Vagina (tissue), 2 donors: ENCODE results near the gene AP1G2. TPM values are rescaled to one million over a fixed set of nuclear protein-coding genes. Genes with fewer than 3 reads are reported as not detected.

ENCODE experiments used
- DNase-seq, 2 donors: peaks; one replicate each; pipeline ENCODE4 v3.0.0-alpha.2; 2017; ENCODE audit errors: extremely low spot score in 2 of 2
- H3K27ac ChIP-seq: fragments of 200-600 bp; sonication (generic); one replicate; pipeline ENCODE4 v1.5.1; 2019
- H3K27me3 ChIP-seq: fragments of 200-600 bp; sonication (generic); one replicate; pipeline ENCODE4 v1.5.1; 2019
- H3K36me3 ChIP-seq, 2 donors: fragments of 200-600 bp; sonication (generic); one replicate each; pipeline ENCODE4 v1.5.1; 2017 to 2019
- H3K4me1 ChIP-seq: fragments of 200-600 bp; sonication (generic); one replicate; pipeline ENCODE4 v1.5.1; 2019
- H3K4me3 ChIP-seq, 2 donors: fragments of 200-600 bp; sonication (generic); 1 replicate in 1 of 2; 2 replicates in 1 of 2; pipeline ENCODE4 v1.5.1; 2016 to 2019
- H3K9me3 ChIP-seq: fragments of 200-600 bp; sonication (generic); one replicate; pipeline ENCODE4 v1.5.1; 2019
- POLR2A ChIP-seq, 2 donors: fragments of 450-650 bp; IDR thresholded peaks; one replicate each; pipeline ENCODE4 v1.6.1; 2017; ENCODE audit warnings: antibody characterized with exemption in 2 of 2, mild to moderate bottlenecking in 2 of 2, moderate library complexity in 2 of 2
- POLR2AphosphoS5 ChIP-seq, 2 donors: sonication (generic); formaldehyde crosslinking; IDR thresholded peaks; one replicate each; pipeline ENCODE4 v1.9.0; 2017; ENCODE audit warnings: antibody characterized with exemption in 2 of 2, mild to moderate bottlenecking in 2 of 2, low read depth in 1 of 2; ENCODE audit not compliant: insufficient read depth in 1 of 2
- intact Hi-C: fragments of 100-400 bp; cut with DNase I; formaldehyde crosslinking; loops from one replicate; pipeline ENCODE4 v1.15.1; 2023
- total RNA-seq: library from RNA; depleted of rRNA; stranded (reverse); fragments of >200 nt; gene quantifications from one replicate; pipeline ENCODE4 v1.2.3, GENCODE V29; 2016
- TF ChIP-seq, protein P1 (sequence below), 3 experiments: fragments of 450-650 bp in 2 of 3; fragments of 200-600 bp in 1 of 3; sonication (generic) in 1 of 3; IDR thresholded peaks; one replicate each; pipeline ENCODE4 v1.5.1; 2017 to 2019; ENCODE audit warnings: antibody characterized with exemption in 3 of 3, mild to moderate bottlenecking in 2 of 3, moderate library complexity in 2 of 3

Gene AP1G2
- total RNA-seq, 1 donor from 2014 or later, result 122 TPM

GRCh38 chr14:23530375-23531055 lies 37.1 kb downstream of the AP1G2 start:
- intact Hi-C loops, result no loop called here
- Histone ChIP-seq H3K9me3 (no peaks in the 10 kb centered on the region), H3K4me1 (no peaks in the 10 kb centered on the region), H3K4me3 (no peak overlapping the region), H3K27ac (no peak overlapping the region), H3K27me3 (no peaks in the 10 kb centered on the region), H3K36me3 (no peaks in the 10 kb centered on the region)
- no peak for DNase-seq
- TF ChIP-seq, protein P1, sequence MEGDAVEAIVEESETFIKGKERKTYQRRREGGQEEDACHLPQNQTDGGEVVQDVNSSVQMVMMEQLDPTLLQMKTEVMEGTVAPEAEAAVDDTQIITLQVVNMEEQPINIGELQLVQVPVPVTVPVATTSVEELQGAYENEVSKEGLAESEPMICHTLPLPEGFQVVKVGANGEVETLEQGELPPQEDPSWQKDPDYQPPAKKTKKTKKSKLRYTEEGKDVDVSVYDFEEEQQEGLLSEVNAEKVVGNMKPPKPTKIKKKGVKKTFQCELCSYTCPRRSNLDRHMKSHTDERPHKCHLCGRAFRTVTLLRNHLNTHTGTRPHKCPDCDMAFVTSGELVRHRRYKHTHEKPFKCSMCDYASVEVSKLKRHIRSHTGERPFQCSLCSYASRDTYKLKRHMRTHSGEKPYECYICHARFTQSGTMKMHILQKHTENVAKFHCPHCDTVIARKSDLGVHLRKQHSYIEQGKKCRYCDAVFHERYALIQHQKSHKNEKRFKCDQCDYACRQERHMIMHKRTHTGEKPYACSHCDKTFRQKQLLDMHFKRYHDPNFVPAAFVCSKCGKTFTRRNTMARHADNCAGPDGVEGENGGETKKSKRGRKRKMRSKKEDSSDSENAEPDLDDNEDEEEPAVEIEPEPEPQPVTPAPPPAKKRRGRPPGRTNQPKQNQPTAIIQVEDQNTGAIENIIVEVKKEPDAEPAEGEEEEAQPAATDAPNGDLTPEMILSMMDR (IDR thresholded peaks at IDR 0.05), result no peak
- TF ChIP-seq POLR2A (IDR thresholded peaks at IDR 0.05), result no peak
- no peak for TF ChIP-seq POLR2AphosphoS5 (IDR thresholded peaks at IDR 0.05; ENCODE audit: insufficient read depth in 1 of 2, low read depth in 1 of 2)

DNA sequence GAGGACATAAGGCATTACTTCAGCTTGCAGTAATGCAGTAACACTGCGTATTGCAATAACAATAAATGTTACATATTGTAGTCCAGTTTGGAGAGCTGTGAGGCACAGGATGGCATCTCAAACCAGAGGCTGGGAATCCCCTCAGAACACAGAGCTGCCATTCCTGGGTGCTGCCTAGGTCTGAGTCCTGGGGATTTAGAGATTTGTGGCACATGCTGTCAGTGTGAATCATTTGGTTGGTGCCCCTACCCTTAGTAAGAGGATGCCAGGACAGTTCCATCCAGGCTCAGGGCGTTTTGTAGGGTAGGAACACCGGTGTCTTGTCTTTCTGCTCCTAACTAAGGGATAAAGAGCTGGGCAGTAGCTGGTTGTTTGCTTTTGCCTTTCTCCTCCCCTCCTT lies 38.6 kb downstream of the AP1G2 start:
- Histone ChIP-seq H3K36me3 (no peaks in the 10 kb centered on the region), H3K4me1 (no peaks in the 10 kb centered on the region), H3K27me3 (no peaks in the 10 kb centered on the region), H3K9me3 (no peaks in the 10 kb centered on the region), H3K4me3 (no peak overlapping the region), H3K27ac (no peak overlapping the region)
- TF ChIP-seq, protein P1 (IDR thresholded peaks at IDR 0.05), result no peak
- TF ChIP-seq POLR2AphosphoS5 (IDR thresholded peaks at IDR 0.05; ENCODE audit: insufficient read depth in 1 of 2, low read depth in 1 of 2) (no peak), POLR2A (IDR thresholded peaks at IDR 0.05) (no peak)
- no peak for DNase-seq
- intact Hi-C loops, result no loop called here

GRCh38 chr14:23528555-23528954 lies 39.0 kb downstream of the AP1G2 start:
- intact Hi-C loops, result no loop called here
- no peaks in the 10 kb centered on the region for H3K9me3 ChIP-seq
- DNase-seq, result no peak
- no peaks in the 10 kb centered on the region for H3K27me3 ChIP-seq
- no peaks in the 10 kb centered on the region for H3K36me3 ChIP-seq
- H3K27ac ChIP-seq, result no peak overlapping the region
- no peak overlapping the region for H3K4me3 ChIP-seq
- TF ChIP-seq POLR2A (IDR thresholded peaks at IDR 0.05) (no peak), POLR2AphosphoS5 (IDR thresholded peaks at IDR 0.05; ENCODE audit: insufficient read depth in 1 of 2, low read depth in 1 of 2) (no peak)
- TF ChIP-seq, protein P1 (IDR thresholded peaks at IDR 0.05), result no peak
- no peaks in the 10 kb centered on the region for H3K4me1 ChIP-seq

GRCh38 chr14:23525611-23526010 lies 42.0 kb downstream of the AP1G2 start:
- H3K4me3 ChIP-seq, result no peak overlapping the region
- H3K36me3 ChIP-seq, result no peaks in the 10 kb centered on the region
- H3K4me1 ChIP-seq, result no peaks in the 10 kb centered on the region
- DNase-seq, result no peak
- TF ChIP-seq POLR2A (IDR thresholded peaks at IDR 0.05) (no peak), POLR2AphosphoS5 (IDR thresholded peaks at IDR 0.05; ENCODE audit: insufficient read depth in 1 of 2, low read depth in 1 of 2) (no peak)
- TF ChIP-seq, protein P1 (IDR thresholded peaks at IDR 0.05), result no peak
- H3K9me3 ChIP-seq, result no peaks in the 10 kb centered on the region
- intact Hi-C loops, result no loop called here
- H3K27me3 ChIP-seq, result no peaks in the 10 kb centered on the region
- no peak overlapping the region for H3K27ac ChIP-seq

- H3K36me3 ChIP-seq, result no peaks in the 10 kb centered on the region
- H3K4me3 ChIP-seq, result no peak overlapping the region
- intact Hi-C loops, result no loop called here
- no peaks in the 10 kb centered on the region for H3K9me3 ChIP-seq
- H3K4me1 ChIP-seq, result no peaks in the 10 kb centered on the region
- no peak for DNase-seq
- H3K27ac ChIP-seq, result no peak overlapping the region
- TF ChIP-seq POLR2AphosphoS5 (IDR thresholded peaks at IDR 0.05; ENCODE audit: insufficient read depth in 1 of 2, low read depth in 1 of 2) (no peak), POLR2A (IDR thresholded peaks at IDR 0.05) (no peak)
- TF ChIP-seq, protein P1 (IDR thresholded peaks at IDR 0.05), result no peak
- H3K27me3 ChIP-seq, result no peaks in the 10 kb centered on the region
Measured at GRCh38 chr14:23524954-23525353, 42.6 kb downstream of the AP1G2 start.
